GM12874 (cell line): ENCODE measurements around the gene TMEM169.

ENCODE experiments used
- TF ChIP-seq, protein P1 (sequence below): IDR thresholded peaks from 2 replicates; pipeline ENCODE4 v1.5.1; 2011; ENCODE audit warnings: low read depth, mild to moderate bottlenecking, control low read depth, low read length, moderate library complexity; ENCODE audit not compliant: insufficient read depth

Gene TMEM169

GRCh38 chr2:216057688-216058193 is 24.0 kb upstream of the TMEM169 start:
- TF ChIP-seq, protein P1, sequence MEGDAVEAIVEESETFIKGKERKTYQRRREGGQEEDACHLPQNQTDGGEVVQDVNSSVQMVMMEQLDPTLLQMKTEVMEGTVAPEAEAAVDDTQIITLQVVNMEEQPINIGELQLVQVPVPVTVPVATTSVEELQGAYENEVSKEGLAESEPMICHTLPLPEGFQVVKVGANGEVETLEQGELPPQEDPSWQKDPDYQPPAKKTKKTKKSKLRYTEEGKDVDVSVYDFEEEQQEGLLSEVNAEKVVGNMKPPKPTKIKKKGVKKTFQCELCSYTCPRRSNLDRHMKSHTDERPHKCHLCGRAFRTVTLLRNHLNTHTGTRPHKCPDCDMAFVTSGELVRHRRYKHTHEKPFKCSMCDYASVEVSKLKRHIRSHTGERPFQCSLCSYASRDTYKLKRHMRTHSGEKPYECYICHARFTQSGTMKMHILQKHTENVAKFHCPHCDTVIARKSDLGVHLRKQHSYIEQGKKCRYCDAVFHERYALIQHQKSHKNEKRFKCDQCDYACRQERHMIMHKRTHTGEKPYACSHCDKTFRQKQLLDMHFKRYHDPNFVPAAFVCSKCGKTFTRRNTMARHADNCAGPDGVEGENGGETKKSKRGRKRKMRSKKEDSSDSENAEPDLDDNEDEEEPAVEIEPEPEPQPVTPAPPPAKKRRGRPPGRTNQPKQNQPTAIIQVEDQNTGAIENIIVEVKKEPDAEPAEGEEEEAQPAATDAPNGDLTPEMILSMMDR = no peak

- TF ChIP-seq, protein P1 = 0 out of 2 replicates have a peak, but pooled peaks have one; percentile 27
Observed at GRCh38 chr2:216059233-216059834, 22.4 kb upstream of the TMEM169 start.

GRCh38 chr2:216064014-216064630 is 17.6 kb upstream of the TMEM169 start:
- TF ChIP-seq, protein P1 = no peak

- TF ChIP-seq, protein P1 = no peak
Observed at GRCh38 chr2:216064665-216065064, 17.1 kb upstream of the TMEM169 start.

DNA sequence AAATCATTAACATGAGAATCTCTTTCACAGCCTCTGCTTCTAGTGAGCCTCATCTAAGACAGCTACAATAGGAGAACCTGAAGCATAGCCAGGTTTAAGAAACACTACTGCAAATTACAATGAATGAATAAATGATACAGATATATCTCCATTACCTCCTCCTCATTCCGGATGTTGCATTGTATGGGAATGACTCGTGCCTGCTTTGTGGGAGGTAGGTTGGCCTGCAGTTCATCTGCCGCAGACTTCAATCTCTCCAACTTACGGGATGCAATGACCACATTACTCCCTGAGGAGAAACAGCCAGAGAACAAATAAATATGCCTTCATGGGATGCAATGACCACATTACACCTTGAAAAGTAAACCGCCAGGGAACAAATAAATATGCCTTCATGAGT is 15.5 kb upstream of the TMEM169 start:
- TF ChIP-seq, protein P1 = no peak

- TF ChIP-seq, protein P1 = no peak
Observed at GRCh38 chr2:216069028-216069427, 12.7 kb upstream of the TMEM169 start.

DNA sequence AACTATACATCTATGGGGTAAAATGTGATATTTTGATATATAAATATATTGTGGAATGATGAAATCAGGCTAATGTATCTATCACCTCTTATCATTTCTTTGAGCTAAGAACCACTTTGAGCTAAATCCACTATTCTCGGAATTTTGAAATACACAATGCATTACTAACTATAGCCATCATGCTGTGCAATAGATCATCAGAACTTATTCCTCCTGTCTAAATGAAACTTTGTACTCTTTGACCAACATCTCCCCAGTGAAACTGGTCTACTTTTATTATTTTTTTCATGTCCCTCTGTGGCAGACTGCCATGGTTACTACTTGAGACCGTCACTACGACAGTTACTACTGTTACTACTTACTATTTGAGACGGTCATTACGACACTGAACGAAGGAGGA is 11.5 kb upstream of the TMEM169 start:
- TF ChIP-seq, protein P1 = no peak
